Mesothelial cell of epicardium (in vitro differentiated cells): Measurements from ENCODE around the gene AHCY. TPM values are rescaled to one million over a fixed set of nuclear protein-coding genes. Genes with fewer than 3 reads are reported as not detected.
"Not testable (repeated sequence)": the region's sequence is repeated elsewhere in the genome, so short reads cannot be mapped to it uniquely, and the experiment has no call there.

Experiments
- DNase-seq, 2 experiments: peaks; one replicate each; pipeline ENCODE4 v3.0.0; 2021; ENCODE audit warnings: low spot score in 2 of 2; ENCODE audit not compliant: unreplicated experiment in 2 of 2
- H3K27ac Mint-ChIP-seq: 2 replicates; pipeline ENCODE4 v1.8.0; 2021; ENCODE audit warnings: mixed read lengths
- H3K27me3 Mint-ChIP-seq: 2 replicates; pipeline ENCODE4 v1.8.0; 2021; ENCODE audit warnings: low read depth, mixed read lengths
- H3K36me3 Mint-ChIP-seq: 2 replicates; pipeline ENCODE4 v1.8.0; 2021; ENCODE audit warnings: mixed read lengths
- H3K4me1 Mint-ChIP-seq: 2 replicates; pipeline ENCODE4 v1.8.0; 2021; ENCODE audit warnings: mixed read lengths
- H3K4me3 Mint-ChIP-seq: 2 replicates; pipeline ENCODE4 v1.8.0; 2021; ENCODE audit warnings: mild to moderate bottlenecking, moderate library complexity, mixed read lengths
- H3K9me3 Mint-ChIP-seq: 2 replicates; pipeline ENCODE4 v1.8.0; 2021; ENCODE audit warnings: mixed read lengths
- total RNA-seq: library from RNA; stranded (reverse); gene quantifications from 3 replicates; pipeline ENCODE4 v1.2.1, GENCODE V29; 2021
- TF ChIP-seq, protein P1 (sequence below): fragments of 200-600 bp; sonication (generic); IDR thresholded peaks from one replicate; pipeline ENCODE4 v1.5.0; 2021; ENCODE audit warnings: antibody characterized with exemption; ENCODE audit not compliant: unreplicated experiment

The AHCY gene
- total RNA-seq = 149 to 152 TPM (median 150 TPM) in 3 replicates

DNA sequence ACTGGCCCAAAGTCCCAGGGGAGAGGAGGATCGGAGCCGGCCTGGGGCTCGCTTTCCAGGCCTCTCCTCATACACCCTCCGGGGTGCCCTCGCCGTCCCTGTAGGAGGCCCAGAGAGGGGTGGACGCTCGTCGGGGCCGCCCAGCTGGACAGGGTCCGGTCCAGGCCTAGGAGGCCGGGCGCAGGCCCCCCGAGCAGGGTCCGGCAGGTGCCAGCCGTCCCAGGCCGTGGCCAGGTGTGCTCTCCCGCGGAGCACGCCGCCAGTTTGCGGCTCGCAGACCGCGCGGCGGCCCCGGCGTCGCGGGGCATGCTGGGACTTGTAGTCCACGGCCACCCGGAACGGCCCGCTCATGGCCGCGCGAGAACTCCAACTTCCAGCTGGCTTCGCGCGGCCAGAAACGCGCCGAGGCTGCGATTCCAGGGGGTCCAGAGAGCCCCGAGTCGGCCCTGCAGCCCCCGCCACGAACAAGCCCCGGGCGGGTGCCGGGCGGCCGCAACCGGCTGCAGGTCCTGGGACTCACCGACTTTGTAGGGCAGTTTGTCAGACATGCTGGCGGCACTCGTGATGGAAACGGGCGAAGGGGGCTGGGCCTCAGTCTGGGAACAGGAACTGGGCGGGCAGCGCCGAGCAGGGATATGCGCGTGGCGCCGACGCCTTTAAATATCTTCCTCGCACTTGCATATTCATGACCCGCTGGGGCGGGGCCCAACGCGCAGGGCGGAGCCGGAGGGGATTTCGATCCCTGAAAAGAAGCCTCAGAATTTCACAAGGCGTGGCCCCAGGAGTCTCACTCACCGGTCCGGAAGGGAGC lies at the start of gene AHCY:
Gene AHCY, minus strand, starts transcription at position 633 of the 811 bp plus-strand sequence. Its CDS starts 85 bp downstream, at position 548.
- Mint-ChIP-seq H3K4me1 (peaks cover 11% of the 10 kb centered on the region), H3K27ac (peak within 1 kb of the TSS; percentile 97), H3K4me3 (peak within 1 kb of the TSS; percentile 82), H3K36me3 (no peaks in the 10 kb centered on the region), H3K9me3 (no peaks in the 10 kb centered on the region), H3K27me3 (no peaks in the 10 kb centered on the region)
- DNase-seq = peak; percentile 91 to 93
- TF ChIP-seq, protein P1, sequence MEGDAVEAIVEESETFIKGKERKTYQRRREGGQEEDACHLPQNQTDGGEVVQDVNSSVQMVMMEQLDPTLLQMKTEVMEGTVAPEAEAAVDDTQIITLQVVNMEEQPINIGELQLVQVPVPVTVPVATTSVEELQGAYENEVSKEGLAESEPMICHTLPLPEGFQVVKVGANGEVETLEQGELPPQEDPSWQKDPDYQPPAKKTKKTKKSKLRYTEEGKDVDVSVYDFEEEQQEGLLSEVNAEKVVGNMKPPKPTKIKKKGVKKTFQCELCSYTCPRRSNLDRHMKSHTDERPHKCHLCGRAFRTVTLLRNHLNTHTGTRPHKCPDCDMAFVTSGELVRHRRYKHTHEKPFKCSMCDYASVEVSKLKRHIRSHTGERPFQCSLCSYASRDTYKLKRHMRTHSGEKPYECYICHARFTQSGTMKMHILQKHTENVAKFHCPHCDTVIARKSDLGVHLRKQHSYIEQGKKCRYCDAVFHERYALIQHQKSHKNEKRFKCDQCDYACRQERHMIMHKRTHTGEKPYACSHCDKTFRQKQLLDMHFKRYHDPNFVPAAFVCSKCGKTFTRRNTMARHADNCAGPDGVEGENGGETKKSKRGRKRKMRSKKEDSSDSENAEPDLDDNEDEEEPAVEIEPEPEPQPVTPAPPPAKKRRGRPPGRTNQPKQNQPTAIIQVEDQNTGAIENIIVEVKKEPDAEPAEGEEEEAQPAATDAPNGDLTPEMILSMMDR = peak; percentile 33

- H3K4me3 Mint-ChIP-seq = no peak overlapping the region
- H3K9me3 Mint-ChIP-seq = no peaks in the 10 kb centered on the region
- H3K4me1 Mint-ChIP-seq = peaks cover 2% of the 10 kb centered on the region
- H3K27me3 Mint-ChIP-seq = no peaks in the 10 kb centered on the region
- no peak overlapping the region for H3K27ac Mint-ChIP-seq
- no peak for DNase-seq
- H3K36me3 Mint-ChIP-seq = no peaks in the 10 kb centered on the region
- TF ChIP-seq, protein P1 = no peak
These were observed 46.9 kb upstream of the AHCY start for GRCh38 chr20:34350095-34350494.

DNA sequence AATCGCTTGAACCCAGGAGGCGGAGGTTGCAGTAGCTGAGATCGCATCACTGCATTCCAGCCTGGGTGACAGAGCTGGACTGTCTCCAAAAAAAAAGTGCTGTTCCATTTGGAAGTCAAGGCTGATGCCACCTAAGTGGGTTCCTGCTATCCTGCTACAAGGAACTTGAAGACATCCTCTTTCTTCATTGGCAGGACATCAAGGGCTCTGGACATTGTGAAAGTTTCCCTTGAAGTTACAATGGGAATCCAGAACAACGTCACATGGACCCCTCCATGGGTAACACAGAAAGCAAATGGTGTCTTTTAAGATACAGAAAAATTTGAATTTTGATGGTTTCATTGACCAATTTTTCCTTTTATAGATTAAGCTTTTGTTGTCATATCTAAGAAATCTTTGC lies 44.4 kb upstream of the AHCY start:
- peaks cover 2% of the 10 kb centered on the region for H3K4me1 Mint-ChIP-seq

GRCh38 chr20:34346533-34346865 lies 43.3 kb upstream of the AHCY start:
- H3K36me3 Mint-ChIP-seq, H3K4me1 Mint-ChIP-seq, H3K9me3 Mint-ChIP-seq, H3K4me3 Mint-ChIP-seq, H3K27me3 Mint-ChIP-seq, DNase-seq, H3K27ac Mint-ChIP-seq: not testable (repeated sequence)

More for the DNA sequence above, 44.4 kb upstream of the AHCY start:
- no peak overlapping the region for H3K27ac Mint-ChIP-seq
- no peaks in the 10 kb centered on the region for H3K36me3 Mint-ChIP-seq
- H3K4me3 Mint-ChIP-seq = no peak overlapping the region
- H3K9me3 Mint-ChIP-seq = no peaks in the 10 kb centered on the region
- no peaks in the 10 kb centered on the region for H3K27me3 Mint-ChIP-seq
- no peak for DNase-seq
- TF ChIP-seq, protein P1 = no peak

- H3K4me1 Mint-ChIP-seq, H3K9me3 Mint-ChIP-seq, DNase-seq, H3K4me3 Mint-ChIP-seq, H3K27me3 Mint-ChIP-seq, H3K36me3 Mint-ChIP-seq, H3K27ac Mint-ChIP-seq: not testable (repeated sequence)
These were observed 42.8 kb upstream of the AHCY start for GRCh38 chr20:34345839-34346532.

DNA sequence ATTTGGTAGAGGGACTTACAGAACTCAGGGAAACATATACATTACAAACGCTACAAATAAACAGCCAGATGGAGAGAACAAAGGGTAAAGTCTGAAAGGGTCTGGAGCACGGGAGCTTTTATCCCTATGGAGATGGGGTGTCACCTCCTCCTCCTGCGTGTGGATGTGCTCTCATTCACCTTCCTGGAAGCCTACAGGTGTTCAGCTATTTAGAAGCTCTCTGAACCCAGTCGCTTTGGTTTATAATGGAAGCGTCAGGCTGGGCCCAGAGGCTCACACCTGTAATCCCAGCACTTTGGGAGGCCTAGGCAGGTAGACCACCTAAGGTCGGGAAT lies 42.2 kb upstream of the AHCY start:
- H3K4me1 Mint-ChIP-seq = peaks cover 2% of the 10 kb centered on the region
- no peaks in the 10 kb centered on the region for H3K36me3 Mint-ChIP-seq
- no peaks in the 10 kb centered on the region for H3K9me3 Mint-ChIP-seq
- H3K4me3 Mint-ChIP-seq = no peak overlapping the region
- no peak for DNase-seq
- TF ChIP-seq, protein P1 = no peak
- no peaks in the 10 kb centered on the region for H3K27me3 Mint-ChIP-seq
- no peak overlapping the region for H3K27ac Mint-ChIP-seq
